ENCODE measurements around the gene ZYX.

Gene ZYX

GRCh38 chr7:143387156-143387975 is 6.2 kb downstream of the ZYX start:
- H3K4me3 ChIP-seq (ENCODE audit: low read length): no peak overlapping the region
- no peak for TF ChIP-seq CTCF (conservative IDR thresholded peaks at IDR 0.05; ENCODE audit: low read length)
- DNase-seq (ENCODE audit: low read depth): no peak

- no peak for DNase-seq (ENCODE audit: low read depth)
- no peak for TF ChIP-seq CTCF (conservative IDR thresholded peaks at IDR 0.05; ENCODE audit: low read length)
- H3K4me3 ChIP-seq (ENCODE audit: low read length): no peak overlapping the region
Measured at GRCh38 chr7:143388051-143388450, 6.9 kb downstream of the ZYX start.

GRCh38 chr7:143388491-143389101 is 7.5 kb downstream of the ZYX start:
- no peak for TF ChIP-seq CTCF (conservative IDR thresholded peaks at IDR 0.05; ENCODE audit: low read length)
- no peak overlapping the region for H3K4me3 ChIP-seq (ENCODE audit: low read length)
- DNase-seq (ENCODE audit: low read depth): no peak

- DNase-seq (ENCODE audit: low read depth): no peak
- H3K4me3 ChIP-seq (ENCODE audit: low read length): no peak overlapping the region
- no peak for TF ChIP-seq CTCF (conservative IDR thresholded peaks at IDR 0.05; ENCODE audit: low read length)
Measured at GRCh38 chr7:143389316-143390103, 8.4 kb downstream of the ZYX start.

GRCh38 chr7:143390104-143390772 is 9.1 kb downstream of the ZYX start:
- TF ChIP-seq CTCF (conservative IDR thresholded peaks at IDR 0.05; ENCODE audit: low read length): no peak
- no peak overlapping the region for H3K4me3 ChIP-seq (ENCODE audit: low read length)
- DNase-seq (ENCODE audit: low read depth): no peak

GRCh38 chr7:143390773-143391317 is 9.7 kb downstream of the ZYX start:
- TF ChIP-seq CTCF (conservative IDR thresholded peaks at IDR 0.05; ENCODE audit: low read length): no peak
- no peak for DNase-seq (ENCODE audit: low read depth)
- H3K4me3 ChIP-seq (ENCODE audit: low read length): no peak overlapping the region
